ENCODE data around the gene RHOT2.

GRCh38 chr16:629185-629832 is 38.6 kb upstream of the RHOT2 start:
- no peak for TF ChIP-seq CTCF (IDR thresholded peaks at IDR 0.05)
- TF ChIP-seq POLR2A (IDR thresholded peaks at IDR 0.05) = no peak
- no peak for TF ChIP-seq EP300 (IDR thresholded peaks at IDR 0.05)
